NCI-H69 (cell line): ENCODE measurements around the gene IFITM5.

Source experiments
- DNase-seq: peaks from one replicate; lab custom pipeline; 2025; lab: John Stamatoyannopoulos, UW

IFITM5 gene

GRCh38 chr11:266676-267439 is 32.5 kb downstream of the IFITM5 start:
- no peak for DNase-seq

GRCh38 chr11:261624-262023 is 37.7 kb downstream of the IFITM5 start:
- DNase-seq: no peak

- no peak for DNase-seq
These were observed 39.9 kb downstream of the IFITM5 start for GRCh38 chr11:259413-259812.

- DNase-seq: no peak
These were observed 41.4 kb downstream of the IFITM5 start for GRCh38 chr11:257766-258493.

GRCh38 chr11:256952-257737 is 42.2 kb downstream of the IFITM5 start:
- DNase-seq: no peak

GRCh38 chr11:255816-256215 is 43.5 kb downstream of the IFITM5 start:
- DNase-seq: no peak

- DNase-seq: no peak
These were observed 44.1 kb downstream of the IFITM5 start for GRCh38 chr11:255176-255575.

GRCh38 chr11:253886-254270 is 45.4 kb downstream of the IFITM5 start:
- no peak for DNase-seq

GRCh38 chr11:253160-253885 is 46.0 kb downstream of the IFITM5 start:
- DNase-seq: no peak

- no peak for DNase-seq
These were observed 46.7 kb downstream of the IFITM5 start for GRCh38 chr11:252666-253065.

GRCh38 chr11:251550-251949 is 47.8 kb downstream of the IFITM5 start:
- DNase-seq: no peak

GRCh38 chr11:250740-251299 is 48.5 kb downstream of the IFITM5 start:
- DNase-seq: peak; percentile 42

GRCh38 chr11:250274-250673 is 49.1 kb downstream of the IFITM5 start:
- no peak for DNase-seq

- DNase-seq: no peak
These were observed 50.3 kb downstream of the IFITM5 start for GRCh38 chr11:249062-249461.
